ENCODE measurements around the gene B4GALNT3. TPM values are rescaled to one million over a fixed set of nuclear protein-coding genes. Genes with fewer than 3 reads are reported as not detected.
"Not testable (repeated sequence)": the region's sequence is repeated elsewhere in the genome, so short reads cannot be mapped to it uniquely, and the experiment has no call there.

B4GALNT3 gene
- total RNA-seq = under 1 TPM; under 0.01 to 0.80 (median 0.36) TPM

DNA sequence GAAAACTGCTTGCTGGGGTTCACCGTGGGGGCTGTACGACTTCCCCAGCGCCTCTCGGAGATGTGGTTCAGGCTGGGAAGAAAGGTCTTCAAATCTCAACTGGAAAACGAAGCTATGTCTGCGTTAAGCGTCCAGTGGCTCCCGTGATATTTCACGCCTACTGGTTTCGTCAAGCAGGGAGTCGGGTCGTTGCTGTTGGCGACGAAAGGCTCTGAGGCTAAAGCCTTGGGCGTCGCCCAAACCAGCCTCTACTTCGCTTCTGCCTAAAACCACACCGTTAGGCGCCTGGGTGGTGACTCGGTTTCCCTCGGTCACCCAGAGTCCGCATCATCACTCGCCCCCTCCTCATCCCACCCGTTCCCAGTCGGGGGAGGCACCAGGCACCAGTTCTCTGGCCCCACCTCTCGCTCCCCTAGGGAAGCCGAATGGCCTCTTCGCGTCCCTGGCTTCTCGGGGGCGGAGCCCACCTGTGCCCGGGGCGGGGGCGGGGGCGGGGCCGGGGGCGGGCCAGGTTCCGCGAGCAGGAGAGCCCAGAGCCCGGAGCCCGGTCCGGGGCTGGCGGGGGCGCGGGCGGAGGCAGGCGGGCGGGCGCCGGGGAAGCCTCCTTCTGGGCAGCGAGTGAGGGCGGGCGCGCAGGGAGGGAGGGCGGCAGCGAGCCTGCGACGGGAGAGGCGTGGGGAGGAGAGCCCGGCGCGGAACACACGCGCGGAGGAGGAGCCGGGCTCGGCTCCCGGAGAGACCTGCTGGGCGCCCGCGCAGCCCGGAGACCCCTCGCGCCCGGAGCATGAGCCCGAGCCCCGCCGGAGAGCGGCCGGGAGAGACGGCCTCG lies at the start of gene B4GALNT3:
TSS of gene B4GALNT3 (plus strand) at position 510 of the 829 bp plus-strand sequence. CDS start 438 bp downstream, outside the sequence.
- peaks cover 0 to 57% (median 8%) of the 10 kb centered on the region in 4 donors for H3K27me3 ChIP-seq
- no peak for DNase-seq (ENCODE audit: extremely low spot score)
- H3K9me3 ChIP-seq = no peaks in the 10 kb centered on the region
- 1% methylated on average over 37 of the region's 82 CpGs for WGBS
- peak within 1 kb of the TSS; percentile 59 to 71 (median 62) for H3K4me3 ChIP-seq
- H3K27ac ChIP-seq (replicated peaks in 1 of 4) = no peak within 1 kb of the TSS
- H3K36me3 ChIP-seq = no peaks in the 10 kb centered on the region
- peaks cover 9 to 21% (median 21%) of the 10 kb centered on the region in 4 donors for H3K4me1 ChIP-seq
- intact Hi-C loops (cut with DNase I) = loop anchor here (5.0 kb wide), 1 partner anchor 88 kb away; no protein-coding TSS in a partner anchor
- TF ChIP-seq, protein P1, sequence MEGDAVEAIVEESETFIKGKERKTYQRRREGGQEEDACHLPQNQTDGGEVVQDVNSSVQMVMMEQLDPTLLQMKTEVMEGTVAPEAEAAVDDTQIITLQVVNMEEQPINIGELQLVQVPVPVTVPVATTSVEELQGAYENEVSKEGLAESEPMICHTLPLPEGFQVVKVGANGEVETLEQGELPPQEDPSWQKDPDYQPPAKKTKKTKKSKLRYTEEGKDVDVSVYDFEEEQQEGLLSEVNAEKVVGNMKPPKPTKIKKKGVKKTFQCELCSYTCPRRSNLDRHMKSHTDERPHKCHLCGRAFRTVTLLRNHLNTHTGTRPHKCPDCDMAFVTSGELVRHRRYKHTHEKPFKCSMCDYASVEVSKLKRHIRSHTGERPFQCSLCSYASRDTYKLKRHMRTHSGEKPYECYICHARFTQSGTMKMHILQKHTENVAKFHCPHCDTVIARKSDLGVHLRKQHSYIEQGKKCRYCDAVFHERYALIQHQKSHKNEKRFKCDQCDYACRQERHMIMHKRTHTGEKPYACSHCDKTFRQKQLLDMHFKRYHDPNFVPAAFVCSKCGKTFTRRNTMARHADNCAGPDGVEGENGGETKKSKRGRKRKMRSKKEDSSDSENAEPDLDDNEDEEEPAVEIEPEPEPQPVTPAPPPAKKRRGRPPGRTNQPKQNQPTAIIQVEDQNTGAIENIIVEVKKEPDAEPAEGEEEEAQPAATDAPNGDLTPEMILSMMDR (IDR thresholded peaks at IDR 0.05) = no peak
- no peak for TF ChIP-seq EP300 (IDR thresholded peaks at IDR 0.05)
- no peak for TF ChIP-seq POLR2AphosphoS5 (IDR thresholded peaks at IDR 0.05)

DNA sequence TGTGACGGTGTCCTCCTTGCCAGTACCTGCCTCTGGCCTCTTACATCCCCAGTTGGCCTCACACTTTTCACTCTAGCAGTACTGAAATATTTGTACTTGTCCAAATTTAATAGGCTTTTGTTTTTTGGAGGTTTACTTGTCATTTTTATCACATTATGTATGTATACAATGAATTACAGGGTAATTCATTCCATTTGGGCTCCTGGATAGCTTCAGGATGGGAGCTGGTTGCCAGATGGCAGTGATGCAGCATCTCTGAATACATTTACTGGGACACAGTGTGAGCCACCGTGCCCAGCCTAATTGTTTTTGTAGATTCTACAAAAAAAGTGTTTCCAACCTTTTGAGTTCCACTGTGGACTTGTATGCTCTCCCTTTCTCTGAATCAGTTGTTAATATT lies 44.9 kb upstream of the B4GALNT3 start:
- Histone ChIP-seq H3K27me3 (no peaks in the 10 kb centered on the region), H3K27ac (replicated peaks in 1 of 4) (no peak overlapping the region), H3K9me3 (no peaks in the 10 kb centered on the region), H3K4me1 (no peaks in the 10 kb centered on the region), H3K36me3 (peaks cover 10 to 75% (median 44%) of the 10 kb centered on the region in 4 donors), H3K4me3 (no peak overlapping the region)
- 84% methylated on average over 2 of the region's 2 CpGs for WGBS
- DNase-seq (ENCODE audit: extremely low spot score) = no peak
- TF ChIP-seq, protein P1 (IDR thresholded peaks at IDR 0.05) = no peak
- TF ChIP-seq POLR2AphosphoS5 (IDR thresholded peaks at IDR 0.05) = no peak
- no peak for TF ChIP-seq POLR2A (IDR thresholded peaks at IDR 0.05; ENCODE audit: low read depth)
- TF ChIP-seq EP300 (IDR thresholded peaks at IDR 0.05) = no peak
- intact Hi-C loops (cut with DNase I) = no loop called here

DNA sequence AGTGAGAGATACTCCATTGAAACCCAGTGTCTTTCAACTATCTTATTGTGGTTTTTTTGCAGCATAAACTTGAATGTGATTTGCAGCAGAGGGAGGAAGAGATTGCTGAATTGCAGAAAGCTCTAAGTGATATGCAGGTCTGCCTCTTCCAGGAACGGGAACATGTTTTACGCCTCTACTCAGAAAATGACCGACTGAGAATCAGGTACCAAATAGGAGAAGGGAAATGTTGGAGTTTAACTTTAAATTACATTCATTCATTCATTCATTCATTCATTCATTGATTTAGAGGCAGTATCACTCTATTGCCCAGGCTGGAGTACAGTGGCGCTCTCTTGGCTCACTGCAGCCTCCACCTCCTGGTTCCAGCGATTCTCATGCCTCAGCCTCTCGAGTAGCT lies 41.3 kb upstream of the B4GALNT3 start:
- no peak for TF ChIP-seq POLR2A (IDR thresholded peaks at IDR 0.05; ENCODE audit: low read depth)
- TF ChIP-seq, protein P1 (IDR thresholded peaks at IDR 0.05) = no peak
- TF ChIP-seq POLR2AphosphoS5 (IDR thresholded peaks at IDR 0.05) = no peak
- TF ChIP-seq EP300 (IDR thresholded peaks at IDR 0.05) = no peak

DNA sequence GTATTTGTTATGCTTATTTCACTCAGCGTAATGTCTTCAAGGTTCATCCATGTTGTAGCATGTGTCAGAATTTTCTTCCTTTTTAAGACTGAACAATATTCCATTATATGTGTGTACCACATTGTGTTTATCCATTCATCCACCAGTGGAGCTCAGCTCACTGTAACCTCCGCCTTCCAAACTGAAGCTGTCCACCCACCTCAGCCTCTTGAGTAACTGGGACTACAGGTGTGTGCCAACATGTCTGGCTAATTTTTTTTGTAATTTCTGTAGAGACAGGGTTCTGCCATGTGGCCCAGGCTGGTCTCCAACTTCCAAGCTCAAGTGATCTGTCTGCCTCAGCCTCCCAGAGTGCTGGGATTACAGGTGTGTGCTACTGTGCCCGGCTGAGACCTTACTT lies 37.2 kb upstream of the B4GALNT3 start:
- Histone ChIP-seq H3K27me3 (no peaks in the 10 kb centered on the region), H3K4me1 (no peaks in the 10 kb centered on the region), H3K27ac (replicated peaks in 1 of 4) (no peak overlapping the region), H3K36me3 (peaks cover 0 to 41% (median 19%) of the 10 kb centered on the region in 4 donors), H3K4me3 (no peak overlapping the region), H3K9me3 (no peaks in the 10 kb centered on the region)
- DNase-seq (ENCODE audit: extremely low spot score) = no peak
- WGBS = 86% methylated on average over 3 of the region's 3 CpGs
- no peak for TF ChIP-seq EP300 (IDR thresholded peaks at IDR 0.05)
- TF ChIP-seq, protein P1 (IDR thresholded peaks at IDR 0.05) = no peak
- no peak for TF ChIP-seq POLR2AphosphoS5 (IDR thresholded peaks at IDR 0.05)
- TF ChIP-seq POLR2A (IDR thresholded peaks at IDR 0.05; ENCODE audit: low read depth) = no peak
- intact Hi-C loops (cut with DNase I) = no loop called here

More for the DNA sequence above, 41.3 kb upstream of the B4GALNT3 start:
- WGBS = 93% methylated on average over 5 of the region's 6 CpGs
- no peak overlapping the region for H3K4me3 ChIP-seq
- H3K27ac ChIP-seq (replicated peaks in 1 of 4) = no peak overlapping the region
- no peaks in the 10 kb centered on the region for H3K27me3 ChIP-seq
- no peaks in the 10 kb centered on the region for H3K9me3 ChIP-seq
- H3K4me1 ChIP-seq = no peaks in the 10 kb centered on the region
- DNase-seq (ENCODE audit: extremely low spot score) = no peak
- H3K36me3 ChIP-seq = peaks cover 5 to 49% (median 28%) of the 10 kb centered on the region in 4 donors
- intact Hi-C loops (cut with DNase I) = no loop called here

DNA sequence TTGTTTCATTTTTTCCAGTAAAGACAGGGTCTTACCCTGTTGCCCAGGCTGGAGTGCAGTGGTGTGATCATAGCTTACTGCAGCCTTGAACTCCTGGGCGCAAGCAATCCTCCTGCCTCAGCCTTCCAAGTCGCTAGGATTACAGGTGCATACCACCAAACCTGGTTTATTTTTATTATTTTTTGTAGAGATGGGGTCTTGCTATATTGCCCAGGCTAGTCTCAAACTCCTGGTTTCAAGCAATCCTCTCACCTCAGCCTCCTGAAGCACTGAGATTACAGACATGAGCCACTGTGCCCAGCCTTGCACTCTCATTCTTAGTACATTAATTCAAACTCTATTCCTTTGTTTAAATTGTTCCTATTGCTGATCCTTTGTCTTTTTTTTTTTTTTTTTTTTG lies 24.0 kb upstream of the B4GALNT3 start:
- H3K4me3 ChIP-seq; H3K9me3 ChIP-seq; H3K27ac ChIP-seq (replicated peaks in 1 of 4); DNase-seq (ENCODE audit: extremely low spot score); intact Hi-C loops (cut with DNase I); H3K27me3 ChIP-seq; H3K4me1 ChIP-seq: not testable (repeated sequence)
- H3K36me3 ChIP-seq = peaks cover 29 to 91% (median 36%) of the 10 kb centered on the region in 4 donors
- 100% methylated on average over 2 of the region's 2 CpGs for WGBS
